ENCODE results near the gene LMAN2. TPM values are rescaled to one million over a fixed set of nuclear protein-coding genes. Genes with fewer than 3 reads are reported as not detected.

The LMAN2 gene
- total RNA-seq, 1 donor from 2014 or later, result 103 TPM

GRCh38 chr5:177336603-177337494, 14.6 kb downstream of the LMAN2 start:
- Mint-ChIP-seq H3K27me3 (ENCODE audit: low read depth, unreplicated experiment) (no peaks in the 10 kb centered on the region), H3K36me3 (ENCODE audit: low read depth, unreplicated experiment) (peaks cover 21% of the 10 kb centered on the region)
- H3K9ac ChIP-seq (ENCODE audit: low read length), result no peak overlapping the region

GRCh38 chr5:177336112-177336511, 15.4 kb downstream of the LMAN2 start:
- no peaks in the 10 kb centered on the region for H3K9me3 Mint-ChIP-seq (ENCODE audit: unreplicated experiment)
- Histone ChIP-seq H4K20me1 (ENCODE audit: insufficient read depth, low read length) (peaks cover 67% of the 10 kb centered on the region), H3K9me3 (ENCODE audit: insufficient read depth, low read depth, low read length) (no peaks in the 10 kb centered on the region), H2AFZ (ENCODE audit: low read depth, low read length) (no peak overlapping the region), H3K4me1 (ENCODE audit: insufficient read depth, low read length) (no peaks in the 10 kb centered on the region), H3K9ac (ENCODE audit: low read length) (no peak overlapping the region), H3K27me3 (ENCODE audit: insufficient read depth, low read length) (no peaks in the 10 kb centered on the region), H3K79me2 (ENCODE audit: insufficient read depth, low read length) (peaks cover 28% of the 10 kb centered on the region), H3K36me3 (ENCODE audit: insufficient read depth, low read length) (peaks cover 14% of the 10 kb centered on the region), H3K27ac (ENCODE audit: low read depth, low read length) (no peak overlapping the region), H3K4me2 (ENCODE audit: low read length) (no peak overlapping the region), H3K4me3 (ENCODE audit: insufficient read depth, low read depth, low read length) (no peak overlapping the region)
- H3K4me1 Mint-ChIP-seq (ENCODE audit: low read depth, unreplicated experiment), result no peaks in the 10 kb centered on the region
- H3K36me3 Mint-ChIP-seq (ENCODE audit: low read depth, unreplicated experiment), result peaks cover 15% of the 10 kb centered on the region
- FAIRE-seq, result no peak
- no peaks in the 10 kb centered on the region for H3K27me3 Mint-ChIP-seq (ENCODE audit: low read depth, unreplicated experiment)
- H3K27ac Mint-ChIP-seq (ENCODE audit: unreplicated experiment), result no peak overlapping the region
- no peak for DNase-seq (ENCODE audit: low read depth)
- H3K4me3 Mint-ChIP-seq (ENCODE audit: unreplicated experiment), result no peak overlapping the region
- no peak for TF ChIP-seq EZH2 (IDR thresholded peaks at IDR 0.05; ENCODE audit: insufficient read depth, low read length)
- TF ChIP-seq CTCF (IDR thresholded peaks at IDR 0.05; ENCODE audit: insufficient read depth, low read depth, low read length), result no peak

More at GRCh38 chr5:177336603-177337494, 14.6 kb downstream of the LMAN2 start:
- Histone ChIP-seq H3K27ac (ENCODE audit: low read depth, low read length) (no peak overlapping the region), H3K79me2 (ENCODE audit: insufficient read depth, low read length) (peaks cover 35% of the 10 kb centered on the region), H4K20me1 (ENCODE audit: insufficient read depth, low read length) (peaks cover 59% of the 10 kb centered on the region), H3K9me3 (ENCODE audit: insufficient read depth, low read depth, low read length) (no peaks in the 10 kb centered on the region), H3K36me3 (ENCODE audit: insufficient read depth, low read length) (peaks cover 14% of the 10 kb centered on the region), H3K4me3 (ENCODE audit: insufficient read depth, low read depth, low read length) (no peak overlapping the region), H3K4me1 (ENCODE audit: insufficient read depth, low read length) (no peaks in the 10 kb centered on the region), H3K27me3 (ENCODE audit: insufficient read depth, low read length) (no peaks in the 10 kb centered on the region), H2AFZ (ENCODE audit: low read depth, low read length) (no peak overlapping the region), H3K4me2 (ENCODE audit: low read length) (no peak overlapping the region)
- no peak overlapping the region for H3K4me3 Mint-ChIP-seq (ENCODE audit: unreplicated experiment)
- FAIRE-seq (no peak), DNase-seq (ENCODE audit: low read depth) (no peak)
- H3K9me3 Mint-ChIP-seq (ENCODE audit: unreplicated experiment), result no peaks in the 10 kb centered on the region
- TF ChIP-seq CTCF (IDR thresholded peaks at IDR 0.05; ENCODE audit: insufficient read depth, low read depth, low read length), result no peak
- TF ChIP-seq EZH2 (IDR thresholded peaks at IDR 0.05; ENCODE audit: insufficient read depth, low read length), result no peak
- H3K4me1 Mint-ChIP-seq (ENCODE audit: low read depth, unreplicated experiment), result no peaks in the 10 kb centered on the region
- H3K27ac Mint-ChIP-seq (ENCODE audit: unreplicated experiment), result no peak overlapping the region

- no peaks in the 10 kb centered on the region for H3K4me1 Mint-ChIP-seq (ENCODE audit: low read depth, unreplicated experiment)
- FAIRE-seq (no peak), DNase-seq (ENCODE audit: low read depth) (no peak)
- H3K36me3 Mint-ChIP-seq (ENCODE audit: low read depth, unreplicated experiment), result peaks cover 16% of the 10 kb centered on the region
- Histone ChIP-seq H3K9ac (ENCODE audit: low read length) (no peak overlapping the region), H2AFZ (ENCODE audit: low read depth, low read length) (no peak overlapping the region), H3K79me2 (ENCODE audit: insufficient read depth, low read length) (peaks cover 28% of the 10 kb centered on the region), H3K9me3 (ENCODE audit: insufficient read depth, low read depth, low read length) (no peaks in the 10 kb centered on the region), H4K20me1 (ENCODE audit: insufficient read depth, low read length) (peaks cover 69% of the 10 kb centered on the region), H3K27me3 (ENCODE audit: insufficient read depth, low read length) (no peaks in the 10 kb centered on the region), H3K4me3 (ENCODE audit: insufficient read depth, low read depth, low read length) (no peak overlapping the region), H3K36me3 (ENCODE audit: insufficient read depth, low read length) (peaks cover 14% of the 10 kb centered on the region), H3K4me2 (ENCODE audit: low read length) (no peak overlapping the region), H3K27ac (ENCODE audit: low read depth, low read length) (no peak overlapping the region), H3K4me1 (ENCODE audit: insufficient read depth, low read length) (no peaks in the 10 kb centered on the region)
- H3K9me3 Mint-ChIP-seq (ENCODE audit: unreplicated experiment), result no peaks in the 10 kb centered on the region
- no peaks in the 10 kb centered on the region for H3K27me3 Mint-ChIP-seq (ENCODE audit: low read depth, unreplicated experiment)
- H3K27ac Mint-ChIP-seq (ENCODE audit: unreplicated experiment), result no peak overlapping the region
- H3K4me3 Mint-ChIP-seq (ENCODE audit: unreplicated experiment), result no peak overlapping the region
- TF ChIP-seq CTCF (IDR thresholded peaks at IDR 0.05; ENCODE audit: insufficient read depth, low read depth, low read length) (no peak), EZH2 (IDR thresholded peaks at IDR 0.05; ENCODE audit: insufficient read depth, low read length) (no peak)
Measured at GRCh38 chr5:177335701-177336065, 15.8 kb downstream of the LMAN2 start.

Data from astrocyte (in vitro differentiated cells and primary cell).